ENCODE data around the gene PIK3IP1.

GRCh38 chr22:31269892-31270579 lies 22.3 kb downstream of the PIK3IP1 start:
- TF ChIP-seq CTCF (IDR thresholded peaks at IDR 0.05): no peak
- no peak for TF ChIP-seq POLR2A (IDR thresholded peaks at IDR 0.05)
